ENCODE results near the gene UGT2B11.
"Not testable (repeated sequence)": the region's sequence is repeated elsewhere in the genome, so short reads cannot be mapped to it uniquely, and the experiment has no call there.

Gene UGT2B11

GRCh38 chr4:69210911-69211310 lies 3.6 kb downstream of the UGT2B11 start:
- no peak for TF ChIP-seq CTCF (conservative IDR thresholded peaks at IDR 0.05; ENCODE audit: low read depth)
- POLR2A ChIA-PET (ENCODE audit: low non-redundant PET), result no interaction called here
- CTCF ChIA-PET, result no interaction called here
- no peak for DNase-seq (ENCODE audit: low spot score)
- no peak overlapping the region for H3K27ac ChIP-seq

- CTCF ChIA-PET; H3K27ac ChIP-seq; POLR2A ChIA-PET (ENCODE audit: low non-redundant PET); DNase-seq (ENCODE audit: low spot score): not testable (repeated sequence)
Measured at GRCh38 chr4:69198506-69198905, 16.0 kb downstream of the UGT2B11 start.

GRCh38 chr4:69196209-69196965 lies 18.2 kb downstream of the UGT2B11 start:
- no peak overlapping the region for H3K27ac ChIP-seq
- TF ChIP-seq CTCF (conservative IDR thresholded peaks at IDR 0.05; ENCODE audit: low read depth), result no peak
- POLR2A ChIA-PET (ENCODE audit: low non-redundant PET), result no interaction called here
- CTCF ChIA-PET, result interaction anchor here (0.6 kb wide), 1 partner anchor 694 kb away, joined by 4 read pairs; no protein-coding TSS in a partner anchor
- DNase-seq (ENCODE audit: low spot score), result no peak

GRCh38 chr4:69194166-69194565 lies 20.4 kb downstream of the UGT2B11 start:
- no peak for TF ChIP-seq CTCF (conservative IDR thresholded peaks at IDR 0.05; ENCODE audit: low read depth)
- H3K27ac ChIP-seq, result no peak overlapping the region
- ChIA-PET POLR2A (ENCODE audit: low non-redundant PET) (no interaction called here), CTCF (interaction anchor here (0.8 kb wide), 1 partner anchor 201 kb away, joined by 3 read pairs; no protein-coding TSS in a partner anchor)
- DNase-seq (ENCODE audit: low spot score), result no peak

GRCh38 chr4:69191905-69192304 lies 22.6 kb downstream of the UGT2B11 start:
- CTCF ChIA-PET, result interaction anchor here (0.8 kb wide), 1 partner anchor 694 kb away, joined by 3 read pairs; no protein-coding TSS in a partner anchor
- POLR2A ChIA-PET (ENCODE audit: low non-redundant PET); H3K27ac ChIP-seq; DNase-seq (ENCODE audit: low spot score): not testable (repeated sequence)

- CTCF ChIA-PET; DNase-seq (ENCODE audit: low spot score); POLR2A ChIA-PET (ENCODE audit: low non-redundant PET); H3K27ac ChIP-seq: not testable (repeated sequence)
Measured at GRCh38 chr4:69190621-69191020, 23.9 kb downstream of the UGT2B11 start.

GRCh38 chr4:69181519-69182169 lies 32.9 kb downstream of the UGT2B11 start:
- H3K27ac ChIP-seq; DNase-seq (ENCODE audit: low spot score); POLR2A ChIA-PET (ENCODE audit: low non-redundant PET); CTCF ChIA-PET: not testable (repeated sequence)

DNA sequence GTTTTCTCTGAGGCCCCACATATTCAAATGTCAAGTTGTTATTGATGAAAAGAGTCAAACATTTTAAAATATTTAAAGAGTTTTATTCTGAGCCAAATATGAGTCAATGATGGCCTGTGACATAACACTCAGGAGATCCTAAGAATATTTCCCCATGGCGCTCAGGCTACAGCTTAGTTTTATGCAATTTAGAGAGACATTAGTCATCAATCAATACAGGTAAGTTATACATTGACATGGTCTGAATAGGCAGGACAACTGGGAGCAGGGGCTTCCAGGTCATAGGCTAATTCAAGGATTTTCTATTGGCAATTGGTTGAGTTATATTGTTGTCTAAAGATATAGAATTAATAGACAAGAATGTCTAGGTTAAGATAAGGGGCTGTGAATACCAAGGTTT lies 34.7 kb downstream of the UGT2B11 start:
- DNase-seq (ENCODE audit: low spot score); POLR2A ChIA-PET (ENCODE audit: low non-redundant PET); CTCF ChIA-PET; H3K27ac ChIP-seq: not testable (repeated sequence)

- CTCF ChIA-PET, result interaction anchor here (0.6 kb wide), 2 partner anchors 9 to 696 kb away, joined by 5 to 7 read pairs; no protein-coding TSS in a partner anchor
- POLR2A ChIA-PET (ENCODE audit: low non-redundant PET); DNase-seq (ENCODE audit: low spot score); H3K27ac ChIP-seq: not testable (repeated sequence)
Measured at GRCh38 chr4:69178751-69179205, 35.8 kb downstream of the UGT2B11 start.

Data from RWPE1 (cell line).